ENCODE data around the gene TMEM187.

The TMEM187 gene

DNA sequence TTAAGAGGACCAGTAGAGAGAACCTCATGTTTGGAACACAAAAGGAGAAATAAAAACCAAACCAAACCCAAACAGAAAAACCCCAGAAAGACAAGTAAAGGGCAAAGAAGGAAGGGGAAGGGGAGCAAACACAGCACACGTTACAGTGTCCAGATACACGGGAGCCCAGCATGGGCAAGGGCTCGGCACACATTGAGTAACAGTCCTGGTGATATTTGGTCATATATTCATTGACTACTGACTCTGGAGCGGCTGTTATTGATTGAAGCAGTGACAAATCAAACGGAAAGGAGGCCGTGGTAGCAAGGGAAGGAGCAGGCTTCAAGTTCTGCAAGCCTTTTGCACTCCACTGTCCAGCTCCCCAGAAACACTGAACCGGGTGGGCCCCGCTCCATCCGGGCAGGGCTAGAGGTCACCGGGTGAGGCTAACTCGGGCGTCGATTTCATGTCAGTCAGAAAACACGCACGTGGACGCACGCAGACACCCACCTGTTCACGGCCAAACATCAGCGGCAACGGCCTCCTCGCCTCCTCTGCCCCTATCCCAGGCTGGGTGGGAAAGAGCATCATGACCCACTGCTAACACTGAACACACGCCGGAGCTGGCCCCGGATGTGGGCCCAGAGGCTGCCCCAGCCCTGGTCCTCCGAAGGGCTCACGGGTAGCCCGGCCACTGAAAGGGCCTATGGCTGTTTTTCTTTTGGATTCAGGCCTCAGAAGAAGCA lies 50.9 kb downstream of the TMEM187 start:
- DNase-seq, result no peak

- no peak for DNase-seq
These were observed 51.7 kb downstream of the TMEM187 start for GRCh38 chrX:154024271-154024670.

- DNase-seq, result no peak
These were observed 52.7 kb downstream of the TMEM187 start for GRCh38 chrX:154025230-154025629.

- no peak for DNase-seq
These were observed 53.8 kb downstream of the TMEM187 start for GRCh38 chrX:154026136-154027021.

- no peak for DNase-seq
These were observed 54.5 kb downstream of the TMEM187 start for GRCh38 chrX:154027022-154027402.

DNA sequence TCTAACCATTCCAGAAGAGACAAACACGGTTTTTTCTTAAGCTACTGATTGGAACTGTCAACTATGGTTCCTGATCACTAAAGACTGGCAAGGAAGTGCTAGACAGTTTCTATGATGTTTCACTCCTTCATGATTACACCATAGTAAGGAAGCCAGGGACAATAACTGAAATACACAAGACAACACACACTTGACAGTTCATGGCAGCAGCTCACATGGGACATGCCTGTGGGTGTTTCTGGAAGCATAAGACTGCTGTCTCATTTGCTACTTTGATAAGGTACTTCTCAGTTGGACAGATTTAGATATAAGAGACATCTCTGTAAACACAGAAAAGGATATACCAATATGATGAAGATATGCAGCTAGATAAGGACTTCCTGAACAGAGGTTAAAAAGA lies 55.4 kb downstream of the TMEM187 start:
- no peak for DNase-seq

DNA sequence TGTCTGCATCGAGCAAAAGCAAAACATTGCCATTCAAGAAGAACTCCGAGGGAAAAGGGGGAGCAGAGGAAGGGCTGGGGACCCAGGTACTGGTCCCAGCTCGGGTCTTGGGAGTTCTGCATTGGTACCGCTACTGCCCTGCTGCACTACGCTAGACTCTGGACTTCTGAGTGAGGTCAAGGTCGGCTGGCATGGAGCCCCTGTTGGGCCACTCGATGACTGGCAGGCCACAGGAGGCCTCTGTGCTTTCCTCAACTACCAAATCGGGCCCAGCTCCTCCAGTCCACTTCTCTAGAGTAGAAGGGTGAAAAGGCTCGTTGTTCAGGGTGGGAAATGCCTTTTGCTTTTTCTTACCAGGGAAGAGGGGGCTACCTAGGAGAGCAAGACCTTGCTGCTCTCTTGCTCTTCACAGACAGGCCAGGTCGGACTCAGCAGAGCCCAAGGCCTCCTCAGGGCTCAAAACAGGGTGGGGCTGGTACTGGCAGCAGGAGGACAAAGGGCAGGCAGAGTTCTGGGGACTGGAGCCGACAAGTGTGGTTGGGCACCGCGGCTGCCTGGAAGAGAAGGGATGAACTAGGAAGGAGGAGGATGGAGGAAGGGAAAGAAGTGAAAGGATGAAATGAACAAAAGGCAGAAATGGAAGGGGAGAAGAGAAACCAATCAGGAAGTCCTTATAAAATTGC lies 56.1 kb downstream of the TMEM187 start:
- DNase-seq, result no peak

DNA sequence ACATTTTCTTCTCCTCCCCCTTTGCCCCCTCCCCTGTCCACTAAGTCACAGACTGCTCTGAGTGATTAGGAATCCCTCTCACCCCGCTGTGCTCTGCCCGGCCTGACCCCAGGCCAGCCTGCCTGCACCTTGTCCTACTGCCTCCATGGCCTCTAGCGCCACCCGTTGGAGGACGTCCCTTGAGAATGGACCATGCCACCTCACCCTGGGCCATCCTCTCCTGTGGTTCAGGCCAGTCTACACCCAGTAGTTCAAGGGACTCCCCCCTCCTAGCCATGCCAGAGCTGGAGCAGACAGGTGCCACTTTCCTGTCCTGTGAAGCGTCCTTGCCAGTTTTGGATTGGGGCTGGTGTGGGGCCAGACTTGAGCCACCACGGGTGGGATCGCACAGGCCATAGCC lies 56.9 kb downstream of the TMEM187 start:
- DNase-seq, result no peak

DNA sequence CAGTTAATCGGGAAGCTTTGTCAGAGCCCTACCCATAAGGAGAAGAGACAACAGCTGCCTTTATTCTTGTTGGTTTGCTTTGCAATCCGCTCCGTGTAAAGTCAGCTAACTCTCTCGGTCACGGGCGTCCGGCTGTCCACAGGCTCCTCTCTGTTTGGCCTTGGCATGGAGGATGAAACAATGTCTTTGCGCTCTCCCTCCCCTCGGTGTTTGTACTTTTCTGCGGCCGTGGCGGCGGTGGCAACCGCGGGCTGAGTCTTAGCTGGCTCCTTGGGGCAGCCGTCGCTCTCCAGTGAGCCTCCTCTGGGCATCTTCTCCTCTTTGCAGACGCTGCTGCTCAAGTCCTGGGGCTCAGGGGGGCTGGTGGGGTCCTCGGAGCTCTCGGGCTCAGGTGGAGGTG lies 57.7 kb downstream of the TMEM187 start:
- no peak for DNase-seq

GRCh38 chrX:154030715-154031305 lies 58.3 kb downstream of the TMEM187 start:
- DNase-seq, result no peak

DNA sequence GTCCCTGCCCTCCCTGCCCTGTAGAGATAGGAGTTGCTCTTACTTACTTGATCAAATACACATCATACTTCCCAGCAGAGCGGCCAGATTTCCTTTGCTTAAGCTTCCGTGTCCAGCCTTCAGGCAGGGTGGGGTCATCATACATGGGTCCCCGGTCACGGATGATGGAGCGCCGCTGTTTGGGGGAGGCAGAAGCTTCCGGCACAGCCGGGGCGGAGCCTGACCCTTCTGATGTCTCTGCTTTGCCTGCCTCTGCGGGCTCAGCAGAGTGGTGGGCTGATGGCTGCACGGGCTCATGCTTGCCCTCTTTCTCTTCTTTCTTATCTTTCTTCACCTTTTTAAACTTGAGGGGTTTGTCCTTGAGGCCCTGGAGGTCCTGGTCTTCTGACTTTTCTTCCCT lies 59.6 kb downstream of the TMEM187 start:
- DNase-seq, result no peak

- DNase-seq, result no peak
These were observed 60.1 kb downstream of the TMEM187 start for GRCh38 chrX:154032653-154033052.
